OCI-LY7 (cell line): ENCODE data around the gene FRAT1. TPM values are rescaled to one million over a fixed set of nuclear protein-coding genes. Genes with fewer than 3 reads are reported as not detected.

Experiments used
- BruUV-seq: library from RNA; stranded (reverse); fragments of 400-500 nt; replicated peaks from 2 replicates; lab custom pipeline; 2021; lab: Mats Ljungman, UMichigan
- CTCF ChIA-PET: fragments of 300-600 bp; sonication (Branson Sonifier 250); formaldehyde crosslinking; loops from one replicate; lab custom pipeline; 2022; ENCODE audit warnings: antibody characterized with exemption; ENCODE audit not compliant: unreplicated experiment; lab: Charles Lee
- POLR2A ChIA-PET: fragments of 300-600 bp; sonication (Branson Sonifier 250); formaldehyde crosslinking; loops from one replicate; lab custom pipeline; 2022; ENCODE audit warnings: antibody characterized with exemption; lab: Charles Lee
- DNase-seq: peaks from one replicate; pipeline ENCODE4 v3.0.0-alpha.2; 2015; ENCODE audit warnings: low spot score
- H2AFZ ChIP-seq: fragments of 200-600 bp; sonication (generic), shearing (Covaris generic); 2 replicates; pipeline ENCODE4 v1.6.1; 2014; ENCODE audit warnings: mild to moderate bottlenecking, antibody characterized with exemption, low read length, moderate library complexity
- H3K27ac ChIP-seq: fragments of 200-600 bp; sonication (generic); 2 replicates; pipeline ENCODE4 v1.5.1; 2014; ENCODE audit warnings: mixed run types, low read depth, mild to moderate bottlenecking, moderate library complexity, low read length, inconsistent platforms; ENCODE audit not compliant: poor library complexity, severe bottlenecking
- H3K36me3 ChIP-seq: fragments of 200-600 bp; sonication (generic); 2 replicates; pipeline ENCODE4 v1.6.1; 2014; ENCODE audit warnings: mild to moderate bottlenecking, antibody characterized with exemption, low read length, moderate library complexity, mixed read lengths; ENCODE audit not compliant: insufficient read depth
- H3K4me1 ChIP-seq: fragments of 200-600 bp; sonication (generic); 2 replicates; pipeline ENCODE4 v1.5.1; 2014; ENCODE audit warnings: mild to moderate bottlenecking, low read length; ENCODE audit not compliant: insufficient read depth, poor library complexity, severe bottlenecking
- H3K4me2 ChIP-seq: fragments of 200-600 bp; sonication (generic); 2 replicates; pipeline ENCODE4 v1.6.1; 2014; ENCODE audit warnings: mild to moderate bottlenecking, low read length
- H3K4me3 ChIP-seq: fragments of 200-600 bp; sonication (generic); 2 replicates; pipeline ENCODE4 v1.5.1; 2014; ENCODE audit warnings: mild to moderate bottlenecking, low read depth, low read length; ENCODE audit not compliant: poor library complexity, severe bottlenecking
- H3K79me2 ChIP-seq: fragments of 200-600 bp; sonication (generic); 2 replicates; pipeline ENCODE4 v1.6.1; 2016; ENCODE audit warnings: low read depth, mild to moderate bottlenecking, low read length, moderate library complexity, mixed read lengths; ENCODE audit not compliant: insufficient read depth
- H3K9me2 ChIP-seq: fragments of 200-600 bp; sonication (generic); 2 replicates; pipeline ENCODE4 v1.6.1; 2016; ENCODE audit warnings: mild to moderate bottlenecking, low read length, mixed read lengths; ENCODE audit not compliant: insufficient read depth
- H3K9me3 ChIP-seq: fragments of 200-600 bp; sonication (generic); 2 replicates; pipeline ENCODE4 v1.6.1; 2014; ENCODE audit warnings: mild to moderate bottlenecking, mixed run types, low read length, mixed read lengths
- H4K20me1 ChIP-seq: fragments of 200-600 bp; sonication (generic); 2 replicates; pipeline ENCODE4 v1.6.1; 2014; ENCODE audit warnings: mild to moderate bottlenecking, antibody characterized with exemption, low read length, moderate library complexity, mixed read lengths; ENCODE audit not compliant: insufficient read depth
- EZH2phosphoT487 ChIP-seq: fragments of 200-600 bp; sonication (generic); IDR thresholded peaks from 2 replicates; pipeline ENCODE4 v1.6.1; 2018; ENCODE audit warnings: low read depth, borderline replicate concordance, mild to moderate bottlenecking, mixed run types, antibody characterized with exemption, low read length, moderate library complexity, mixed read lengths
- intact Hi-C: fragments of 100-400 bp; cut with micrococcal nuclease; formaldehyde crosslinking; loops from one replicate; pipeline ENCODE4 v1.10.0; 2022; ENCODE audit not compliant: unreplicated experiment
- total RNA-seq, 2 experiments: library from RNA; depleted of rRNA in 1 of 2; stranded (reverse); fragments of >200 nt in 1 of 2; shearing (Covaris generic) in 1 of 2; gene quantifications; 2 replicates each; pipeline ENCODE4 v1.2.3, GENCODE V29; 2014 to 2022
- TF ChIP-seq, protein P1 (sequence below): fragments of 200-600 bp; sonication (generic); conservative IDR thresholded peaks from 2 replicates; pipeline ENCODE4 v1.5.1; 2014; ENCODE audit warnings: mild to moderate bottlenecking, antibody characterized with exemption, low read length, moderate library complexity, mixed read lengths

The FRAT1 gene
- total RNA-seq, 2 experiments from 2014 or later: 7.0 to 12.2 TPM

- intact Hi-C loops: loop anchor here (5.0 kb wide), 1 partner anchor 73 kb away; the partner anchor contains the start of gene RRP12
- CTCF ChIA-PET: no interaction called here
These were observed 10.7 kb downstream of the FRAT1 start for GRCh38 chr10:97329766-97330165.

GRCh38 chr10:97331153-97331703 is 12.2 kb downstream of the FRAT1 start:
- BruUV-seq: no TSS peak
- no peak overlapping the region for H3K4me3 ChIP-seq

More at GRCh38 chr10:97329766-97330165, 10.7 kb downstream of the FRAT1 start:
- H3K36me3 ChIP-seq: peaks cover 6% of the 10 kb centered on the region; the same call in 1 of the 2 replicates
- no peaks in the 10 kb centered on the region for H3K9me2 ChIP-seq
- H3K79me2 ChIP-seq: no peaks in the 10 kb centered on the region; the same call in 1 of the 2 replicates
- POLR2A ChIA-PET: interaction anchor here (4.2 kb wide), 1 partner anchor 10 kb away, joined by 21 read pairs; the partner anchor contains the start of gene FRAT1
- BruUV-seq: no TSS peak
- H3K4me1 ChIP-seq: peaks cover 24% of the 10 kb centered on the region
- no peak overlapping the region for H3K27ac ChIP-seq
- no peaks in the 10 kb centered on the region for H3K9me3 ChIP-seq
- H2AFZ ChIP-seq: no peak overlapping the region
- H3K4me3 ChIP-seq: no peak overlapping the region
- H4K20me1 ChIP-seq: no peaks in the 10 kb centered on the region
- no peak for DNase-seq
- TF ChIP-seq, protein P1, sequence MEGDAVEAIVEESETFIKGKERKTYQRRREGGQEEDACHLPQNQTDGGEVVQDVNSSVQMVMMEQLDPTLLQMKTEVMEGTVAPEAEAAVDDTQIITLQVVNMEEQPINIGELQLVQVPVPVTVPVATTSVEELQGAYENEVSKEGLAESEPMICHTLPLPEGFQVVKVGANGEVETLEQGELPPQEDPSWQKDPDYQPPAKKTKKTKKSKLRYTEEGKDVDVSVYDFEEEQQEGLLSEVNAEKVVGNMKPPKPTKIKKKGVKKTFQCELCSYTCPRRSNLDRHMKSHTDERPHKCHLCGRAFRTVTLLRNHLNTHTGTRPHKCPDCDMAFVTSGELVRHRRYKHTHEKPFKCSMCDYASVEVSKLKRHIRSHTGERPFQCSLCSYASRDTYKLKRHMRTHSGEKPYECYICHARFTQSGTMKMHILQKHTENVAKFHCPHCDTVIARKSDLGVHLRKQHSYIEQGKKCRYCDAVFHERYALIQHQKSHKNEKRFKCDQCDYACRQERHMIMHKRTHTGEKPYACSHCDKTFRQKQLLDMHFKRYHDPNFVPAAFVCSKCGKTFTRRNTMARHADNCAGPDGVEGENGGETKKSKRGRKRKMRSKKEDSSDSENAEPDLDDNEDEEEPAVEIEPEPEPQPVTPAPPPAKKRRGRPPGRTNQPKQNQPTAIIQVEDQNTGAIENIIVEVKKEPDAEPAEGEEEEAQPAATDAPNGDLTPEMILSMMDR: no peak
- no peak for TF ChIP-seq EZH2phosphoT487
- no peak overlapping the region for H3K4me2 ChIP-seq

More at GRCh38 chr10:97331153-97331703, 12.2 kb downstream of the FRAT1 start:
- Histone ChIP-seq H3K4me2 (peak overlapping the region; percentile 78; the same call in 1 of the 2 replicates), H3K36me3 (peaks cover 6% of the 10 kb centered on the region; the same call in 1 of the 2 replicates), H3K9me2 (no peaks in the 10 kb centered on the region), H3K27ac (no peak overlapping the region), H4K20me1 (no peaks in the 10 kb centered on the region), H3K4me1 (peaks cover 35% of the 10 kb centered on the region), H2AFZ (no peak overlapping the region), H3K79me2 (no peaks in the 10 kb centered on the region; the same call in 1 of the 2 replicates), H3K9me3 (no peaks in the 10 kb centered on the region)
- TF ChIP-seq, protein P1: no peak
- no peak for TF ChIP-seq EZH2phosphoT487
- ChIA-PET POLR2A (interaction anchor here (0.8 to 4.2 kb wide), 4 partner anchors 12 to 69 kb away, joined by 3 to 21 read pairs (median 3); partner anchors contain the start of gene FRAT1), CTCF (no interaction called here)
- DNase-seq: no peak
- intact Hi-C loops: loop anchor here (5.0 kb wide), 1 partner anchor 71 kb away; the partner anchor contains the start of gene RRP12
